ENCODE measurements around the gene KCNA3.

Gene KCNA3

DNA sequence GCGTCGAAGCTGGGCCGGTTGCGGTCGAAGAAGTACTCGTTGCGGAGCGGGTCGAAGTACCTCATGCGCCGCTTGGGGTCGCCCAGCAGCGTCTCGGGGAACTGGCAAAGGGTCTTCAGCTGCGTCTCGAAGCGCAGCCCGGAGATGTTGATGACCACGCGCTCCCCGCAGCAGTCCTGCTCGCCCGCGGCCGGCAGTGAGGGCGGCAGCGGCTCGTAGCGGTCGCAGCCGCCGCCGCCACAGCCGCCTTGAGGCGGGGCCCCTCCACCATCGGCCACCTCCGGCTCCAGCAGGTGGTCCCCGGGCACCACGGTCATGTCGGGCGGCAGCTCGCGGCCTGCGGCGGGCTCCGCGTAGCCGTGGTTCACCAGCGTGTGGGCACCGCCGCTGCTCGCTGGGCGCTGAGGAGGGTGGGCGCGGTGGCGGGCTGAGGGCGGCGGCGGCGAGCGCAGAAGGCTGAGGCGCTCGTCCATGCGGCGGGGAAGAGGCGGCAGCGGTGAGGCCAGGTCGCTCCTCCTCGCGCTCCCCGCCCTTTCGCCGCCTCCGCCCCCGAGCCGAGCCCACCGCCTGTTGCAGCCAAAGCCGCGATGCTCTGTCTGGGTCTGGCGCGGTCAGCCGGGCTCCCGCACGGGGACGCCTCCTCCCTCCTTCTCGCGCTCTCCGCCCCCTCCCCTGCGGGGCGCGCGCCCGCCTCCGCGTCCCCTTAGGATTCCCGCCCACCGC lies at the start of gene KCNA3:
Gene KCNA3, minus strand, starts transcription at position 604 of the 723 bp plus-strand sequence. Its CDS starts 131 bp downstream, at position 473.
- Histone ChIP-seq H3K27me3 (replicated peaks; ENCODE audit: control insufficient read depth, insufficient read depth, low read length) (peaks cover 28% of the 10 kb centered on the region), H3K9me3 (ENCODE audit: control insufficient read depth, low read length) (peaks cover 6% of the 10 kb centered on the region), H3K4me1 (ENCODE audit: control insufficient read depth, insufficient read depth, low read length) (no peaks in the 10 kb centered on the region), H3K4me3 (ENCODE audit: low read length) (peak within 1 kb of the TSS; percentile 66), H3K9ac (ENCODE audit: low read length) (no peak within 1 kb of the TSS), H3K36me3 (ENCODE audit: control insufficient read depth, insufficient read depth, low read length, severe bottlenecking) (no peaks in the 10 kb centered on the region)
- no peak for DNase-seq (ENCODE audit: low read depth)

DNA sequence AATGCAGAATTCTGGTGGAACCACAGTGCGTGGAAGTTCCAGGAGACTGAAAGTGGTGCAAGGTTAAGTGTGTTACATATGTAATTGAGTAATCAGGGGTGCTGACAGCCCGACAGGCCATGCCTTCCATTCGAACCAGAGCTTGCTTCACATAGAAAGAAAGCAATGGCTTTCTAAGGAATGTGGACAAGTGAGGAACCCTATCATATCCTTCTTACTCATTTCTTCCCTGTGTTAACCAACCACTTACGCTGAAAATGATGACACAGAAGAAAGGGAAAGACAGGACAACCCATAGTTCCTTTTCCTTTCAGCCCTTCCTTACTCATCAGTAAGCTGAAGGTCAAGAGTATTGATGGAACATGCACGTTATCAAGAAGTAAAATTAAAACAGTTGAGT lies 48.1 kb upstream of the KCNA3 start:
- H3K36me3 ChIP-seq (ENCODE audit: control insufficient read depth, insufficient read depth, low read length, severe bottlenecking): no peaks in the 10 kb centered on the region
- peaks cover 15% of the 10 kb centered on the region for H3K4me1 ChIP-seq (ENCODE audit: control insufficient read depth, insufficient read depth, low read length)
- no peak overlapping the region for H3K9ac ChIP-seq (ENCODE audit: low read length)
- no peaks in the 10 kb centered on the region for H3K9me3 ChIP-seq (ENCODE audit: control insufficient read depth, low read length)
- no peak for DNase-seq (ENCODE audit: low read depth)
- H3K27me3 ChIP-seq (replicated peaks; ENCODE audit: control insufficient read depth, insufficient read depth, low read length): peaks cover 46% of the 10 kb centered on the region
- no peak overlapping the region for H3K4me3 ChIP-seq (ENCODE audit: low read length)

DNA sequence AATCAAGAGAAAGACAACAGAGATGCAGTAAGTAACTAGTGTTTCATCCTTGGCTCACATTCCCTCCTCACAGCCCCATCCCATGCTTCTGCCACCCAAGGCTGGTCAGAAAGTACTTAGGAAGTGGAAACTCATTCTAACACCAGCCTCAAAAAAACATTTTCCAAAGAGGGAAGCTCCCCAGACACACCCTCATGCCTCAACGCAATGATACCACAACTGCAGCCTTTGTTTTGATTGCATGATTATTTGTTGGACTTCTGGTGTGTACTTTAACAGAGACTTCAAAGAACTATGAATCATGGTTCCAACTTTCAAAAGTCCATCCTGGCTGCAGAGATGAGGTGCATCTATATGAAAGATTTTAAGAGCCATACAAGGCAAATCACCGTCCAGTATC lies 45.2 kb upstream of the KCNA3 start:
- Histone ChIP-seq H3K4me3 (ENCODE audit: low read length) (no peak overlapping the region), H3K4me1 (ENCODE audit: control insufficient read depth, insufficient read depth, low read length) (peaks cover 4% of the 10 kb centered on the region), H3K9ac (ENCODE audit: low read length) (no peak overlapping the region), H3K36me3 (ENCODE audit: control insufficient read depth, insufficient read depth, low read length, severe bottlenecking) (no peaks in the 10 kb centered on the region), H3K27me3 (replicated peaks; ENCODE audit: control insufficient read depth, insufficient read depth, low read length) (peaks cover 45% of the 10 kb centered on the region), H3K9me3 (ENCODE audit: control insufficient read depth, low read length) (no peaks in the 10 kb centered on the region)
- DNase-seq (ENCODE audit: low read depth): no peak

DNA sequence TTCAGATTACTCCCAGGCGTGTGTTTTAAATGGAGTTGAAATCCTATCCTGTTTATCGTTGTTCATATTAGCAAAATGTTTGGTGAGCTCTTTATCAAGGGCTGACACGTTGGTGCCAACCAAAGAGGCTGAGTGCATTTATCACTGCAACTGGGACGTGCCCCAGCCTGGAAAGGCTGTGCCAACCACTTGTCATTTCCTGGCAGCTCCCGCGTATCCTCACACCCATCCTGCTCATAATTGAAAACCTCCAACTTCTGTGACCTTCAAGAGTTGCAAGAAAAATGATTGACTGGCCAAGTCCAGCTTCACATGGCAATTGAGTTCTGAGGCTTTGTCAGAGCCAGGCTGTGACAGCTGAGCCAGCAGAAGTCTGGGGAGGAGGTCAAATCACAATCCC lies 43.7 kb upstream of the KCNA3 start:
- no peak overlapping the region for H3K4me3 ChIP-seq (ENCODE audit: low read length)
- H3K9me3 ChIP-seq (ENCODE audit: control insufficient read depth, low read length): no peaks in the 10 kb centered on the region
- no peak overlapping the region for H3K9ac ChIP-seq (ENCODE audit: low read length)
- DNase-seq (ENCODE audit: low read depth): no peak
- H3K36me3 ChIP-seq (ENCODE audit: control insufficient read depth, insufficient read depth, low read length, severe bottlenecking): no peaks in the 10 kb centered on the region
- peaks cover 4% of the 10 kb centered on the region for H3K4me1 ChIP-seq (ENCODE audit: control insufficient read depth, insufficient read depth, low read length)
- peaks cover 37% of the 10 kb centered on the region for H3K27me3 ChIP-seq (replicated peaks; ENCODE audit: control insufficient read depth, insufficient read depth, low read length)

DNA sequence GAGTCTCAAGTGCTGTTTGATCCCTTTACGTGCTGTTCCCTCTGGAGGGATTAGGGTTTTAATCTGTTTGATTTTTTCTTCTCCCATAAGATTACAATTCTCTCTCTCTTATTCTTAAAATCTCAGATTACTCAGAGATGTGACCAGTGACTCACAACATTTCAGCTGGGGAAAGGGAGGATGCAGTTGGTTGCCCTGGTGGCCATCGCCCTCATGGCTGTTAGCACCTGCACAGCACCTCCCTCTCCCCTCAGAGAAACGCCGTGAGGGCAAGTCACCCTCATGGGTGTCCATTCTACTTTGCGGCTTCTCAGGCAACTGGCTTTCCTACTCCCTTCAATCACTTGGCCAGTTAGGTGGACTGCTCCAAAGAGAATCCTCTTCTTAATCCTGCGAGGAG lies 42.4 kb upstream of the KCNA3 start:
- Histone ChIP-seq H3K36me3 (ENCODE audit: control insufficient read depth, insufficient read depth, low read length, severe bottlenecking) (no peaks in the 10 kb centered on the region), H3K4me1 (ENCODE audit: control insufficient read depth, insufficient read depth, low read length) (no peaks in the 10 kb centered on the region), H3K4me3 (ENCODE audit: low read length) (no peak overlapping the region), H3K9me3 (ENCODE audit: control insufficient read depth, low read length) (no peaks in the 10 kb centered on the region), H3K27me3 (replicated peaks; ENCODE audit: control insufficient read depth, insufficient read depth, low read length) (peaks cover 37% of the 10 kb centered on the region), H3K9ac (ENCODE audit: low read length) (no peak overlapping the region)
- no peak for DNase-seq (ENCODE audit: low read depth)

DNA sequence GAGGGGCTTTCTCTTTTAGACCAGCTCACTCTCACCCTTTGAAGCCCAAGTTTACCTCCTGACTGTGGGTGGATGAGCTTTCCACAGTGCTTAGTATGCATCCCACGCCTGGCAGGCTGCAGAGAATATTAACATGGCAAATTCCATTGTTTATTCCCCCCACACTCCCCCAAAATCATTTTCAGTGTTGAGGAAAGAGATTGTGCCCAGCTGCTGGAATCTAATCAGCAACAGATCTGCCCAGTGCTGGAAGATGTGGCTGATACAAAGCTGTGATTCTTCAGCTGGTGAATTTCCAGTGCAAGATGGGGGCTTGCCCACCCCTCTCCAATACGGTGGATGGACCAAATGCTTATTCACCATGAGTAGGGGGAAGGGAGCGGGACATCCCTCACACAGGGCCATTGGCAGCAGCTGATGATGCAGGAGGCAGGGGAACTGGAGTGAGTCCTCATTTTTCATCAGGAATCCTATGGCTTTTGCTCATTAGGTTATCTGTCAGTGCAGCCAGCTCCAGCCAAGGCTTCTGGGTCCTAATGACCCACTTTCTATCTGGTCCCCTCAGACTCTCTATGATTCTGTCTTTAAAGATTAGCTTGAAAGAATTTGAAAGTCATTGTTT lies 39.7 kb upstream of the KCNA3 start:
- DNase-seq (ENCODE audit: low read depth): no peak
- H3K36me3 ChIP-seq (ENCODE audit: control insufficient read depth, insufficient read depth, low read length, severe bottlenecking): no peaks in the 10 kb centered on the region
- H3K27me3 ChIP-seq (replicated peaks; ENCODE audit: control insufficient read depth, insufficient read depth, low read length): peaks cover 16% of the 10 kb centered on the region
- H3K4me3 ChIP-seq (ENCODE audit: low read length): no peak overlapping the region
- no peaks in the 10 kb centered on the region for H3K9me3 ChIP-seq (ENCODE audit: control insufficient read depth, low read length)
- no peaks in the 10 kb centered on the region for H3K4me1 ChIP-seq (ENCODE audit: control insufficient read depth, insufficient read depth, low read length)
- H3K9ac ChIP-seq (ENCODE audit: low read length): no peak overlapping the region

DNA sequence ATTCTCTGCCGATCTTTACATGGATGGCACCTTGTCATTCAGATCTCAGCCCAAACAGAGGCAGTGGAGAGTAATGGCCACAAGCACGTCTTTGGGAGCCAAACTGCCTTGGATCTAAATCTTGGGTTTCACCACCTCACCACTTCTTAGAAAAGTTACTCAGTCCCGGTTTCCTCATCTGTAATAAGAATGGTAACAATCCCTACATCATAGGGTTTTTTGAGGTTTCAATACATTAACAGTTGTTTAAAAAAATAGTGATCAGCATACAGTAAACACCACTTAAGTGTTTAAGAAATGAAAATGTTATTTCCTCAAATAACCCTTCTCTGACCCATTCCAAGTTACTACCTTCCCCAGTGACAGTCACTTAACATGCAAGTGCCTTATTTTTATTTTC lies 38.5 kb upstream of the KCNA3 start:
- Histone ChIP-seq H3K36me3 (ENCODE audit: control insufficient read depth, insufficient read depth, low read length, severe bottlenecking) (no peaks in the 10 kb centered on the region), H3K27me3 (replicated peaks; ENCODE audit: control insufficient read depth, insufficient read depth, low read length) (peaks cover 6% of the 10 kb centered on the region), H3K9ac (ENCODE audit: low read length) (no peak overlapping the region), H3K9me3 (ENCODE audit: control insufficient read depth, low read length) (no peaks in the 10 kb centered on the region), H3K4me1 (ENCODE audit: control insufficient read depth, insufficient read depth, low read length) (peaks cover 7% of the 10 kb centered on the region), H3K4me3 (ENCODE audit: low read length) (no peak overlapping the region)
- no peak for DNase-seq (ENCODE audit: low read depth)

DNA sequence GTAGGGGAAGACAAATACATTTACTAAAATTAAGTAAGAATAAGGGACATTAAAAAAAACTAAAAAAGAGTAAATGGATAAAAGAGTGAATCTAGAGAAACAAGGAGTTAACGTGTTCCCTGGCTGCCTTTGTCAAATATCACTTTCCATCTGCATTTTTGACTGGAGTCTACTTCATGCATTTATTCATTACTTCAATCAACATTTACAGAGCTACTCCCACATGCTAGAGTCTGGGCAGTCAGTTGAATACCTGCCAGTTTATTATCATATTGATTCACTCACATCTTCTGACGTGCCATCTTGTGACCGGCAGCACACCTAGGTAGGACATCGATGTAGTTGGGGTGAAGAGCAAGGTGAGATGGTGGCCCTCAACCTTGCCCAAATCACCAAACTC lies 35.6 kb upstream of the KCNA3 start:
- peaks cover 8% of the 10 kb centered on the region for H3K27me3 ChIP-seq (replicated peaks; ENCODE audit: control insufficient read depth, insufficient read depth, low read length)
- H3K9me3 ChIP-seq (ENCODE audit: control insufficient read depth, low read length): no peaks in the 10 kb centered on the region
- H3K36me3 ChIP-seq (ENCODE audit: control insufficient read depth, insufficient read depth, low read length, severe bottlenecking): no peaks in the 10 kb centered on the region

DNA sequence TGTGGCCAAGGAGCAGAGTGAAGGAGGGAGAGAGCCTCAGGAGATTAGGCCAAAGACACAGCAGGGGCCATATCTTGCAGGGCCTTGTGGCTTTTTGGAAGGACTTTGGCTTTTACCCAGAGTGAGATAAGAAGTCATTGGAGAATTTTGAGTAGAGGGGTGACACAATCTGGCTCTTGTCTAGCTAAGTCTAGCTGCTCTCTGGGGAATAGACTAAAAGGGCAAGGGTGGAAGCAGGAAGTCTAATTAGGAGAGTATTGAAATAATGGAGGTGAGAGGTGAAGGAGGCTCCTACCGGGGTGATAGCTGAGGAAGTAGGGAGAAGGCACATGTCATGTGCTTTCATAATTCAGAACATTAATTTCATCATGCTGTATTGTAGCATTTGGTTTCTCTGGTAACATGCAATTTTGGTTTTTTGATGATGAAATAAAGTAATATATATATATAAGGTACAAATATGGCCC lies 34.3 kb upstream of the KCNA3 start:
- no peaks in the 10 kb centered on the region for H3K36me3 ChIP-seq (ENCODE audit: control insufficient read depth, insufficient read depth, low read length, severe bottlenecking)
- no peak overlapping the region for H3K9ac ChIP-seq (ENCODE audit: low read length)
- H3K9me3 ChIP-seq (ENCODE audit: control insufficient read depth, low read length): no peaks in the 10 kb centered on the region
- peaks cover 7% of the 10 kb centered on the region for H3K4me1 ChIP-seq (ENCODE audit: control insufficient read depth, insufficient read depth, low read length)
- DNase-seq (ENCODE audit: low read depth): no peak
- H3K27me3 ChIP-seq (replicated peaks; ENCODE audit: control insufficient read depth, insufficient read depth, low read length): peaks cover 8% of the 10 kb centered on the region
- H3K4me3 ChIP-seq (ENCODE audit: low read length): no peak overlapping the region

More for the DNA sequence above, 35.6 kb upstream of the KCNA3 start:
- Histone ChIP-seq H3K4me3 (ENCODE audit: low read length) (no peak overlapping the region), H3K9ac (ENCODE audit: low read length) (no peak overlapping the region), H3K4me1 (ENCODE audit: control insufficient read depth, insufficient read depth, low read length) (peaks cover 7% of the 10 kb centered on the region)
- DNase-seq (ENCODE audit: low read depth): no peak

DNA sequence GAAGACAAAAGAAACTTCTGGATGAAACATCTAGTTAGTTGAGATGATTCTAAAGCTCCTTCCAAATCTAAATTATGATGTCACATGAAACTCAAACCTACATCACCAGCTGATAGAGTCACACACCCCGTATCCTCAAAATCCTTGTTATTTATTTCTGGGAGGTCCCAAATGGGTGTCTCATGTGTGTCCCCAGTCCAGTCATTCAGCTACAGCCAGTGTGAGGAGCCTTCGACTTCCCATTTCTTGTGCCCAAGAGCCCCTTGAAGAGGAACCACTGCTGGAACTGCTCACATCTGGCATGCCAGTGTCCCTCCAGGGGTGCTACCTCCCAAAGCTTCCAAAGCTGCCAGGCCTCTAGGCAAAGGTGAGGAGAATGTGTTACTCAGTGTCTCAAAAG lies 32.5 kb upstream of the KCNA3 start:
- no peak overlapping the region for H3K4me3 ChIP-seq (ENCODE audit: low read length)
- peaks cover 8% of the 10 kb centered on the region for H3K27me3 ChIP-seq (replicated peaks; ENCODE audit: control insufficient read depth, insufficient read depth, low read length)

DNA sequence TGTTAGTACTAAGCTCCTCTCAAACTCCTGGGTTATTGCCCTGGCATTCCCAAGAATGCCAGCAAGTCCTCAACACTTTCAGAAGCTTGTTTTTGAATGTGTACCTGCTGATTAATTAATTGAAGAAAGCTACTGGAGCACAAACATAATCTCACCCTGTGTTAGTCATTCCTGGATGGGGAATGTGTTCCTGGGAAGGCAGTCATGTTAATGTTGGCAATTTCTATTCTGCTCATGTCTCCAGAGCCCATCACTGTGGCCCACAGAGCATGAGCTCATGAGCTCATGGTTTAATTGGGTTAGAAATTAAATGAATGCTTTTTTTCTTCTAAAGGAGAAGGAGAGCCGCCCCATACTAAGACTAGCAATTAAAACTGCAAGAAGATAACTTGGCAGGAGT lies 31.9 kb upstream of the KCNA3 start:
- no peak overlapping the region for H3K4me3 ChIP-seq (ENCODE audit: low read length)
- no peak overlapping the region for H3K9ac ChIP-seq (ENCODE audit: low read length)
- H3K36me3 ChIP-seq (ENCODE audit: control insufficient read depth, insufficient read depth, low read length, severe bottlenecking): no peaks in the 10 kb centered on the region
- DNase-seq (ENCODE audit: low read depth): no peak
- peaks cover 8% of the 10 kb centered on the region for H3K27me3 ChIP-seq (replicated peaks; ENCODE audit: control insufficient read depth, insufficient read depth, low read length)
- no peaks in the 10 kb centered on the region for H3K9me3 ChIP-seq (ENCODE audit: control insufficient read depth, low read length)
- H3K4me1 ChIP-seq (ENCODE audit: control insufficient read depth, insufficient read depth, low read length): peaks cover 7% of the 10 kb centered on the region

More for the DNA sequence above, 32.5 kb upstream of the KCNA3 start:
- peaks cover 7% of the 10 kb centered on the region for H3K4me1 ChIP-seq (ENCODE audit: control insufficient read depth, insufficient read depth, low read length)
- H3K36me3 ChIP-seq (ENCODE audit: control insufficient read depth, insufficient read depth, low read length, severe bottlenecking): no peaks in the 10 kb centered on the region
- H3K9ac ChIP-seq (ENCODE audit: low read length): no peak overlapping the region
- no peak for DNase-seq (ENCODE audit: low read depth)
- no peaks in the 10 kb centered on the region for H3K9me3 ChIP-seq (ENCODE audit: control insufficient read depth, low read length)
